H9 (cell line): Measurements from ENCODE around the gene TCF15. TPM values are rescaled to one million over a fixed set of nuclear protein-coding genes. Genes with fewer than 3 reads are reported as not detected.

Source experiments
- DNase-seq: peaks from one replicate; pipeline ENCODE4 v3.0.0-alpha.2; 2017
- H2AFZ ChIP-seq: one replicate; pipeline ENCODE4 v1.6.1; 2013; ENCODE audit warnings: mild to moderate bottlenecking, low read length, control low read depth, moderate library complexity
- H2AK5ac ChIP-seq: 2 replicates; pipeline ENCODE4 v1.6.1; 2013; ENCODE audit warnings: low read length, control low read depth, mixed read lengths; ENCODE audit not compliant: insufficient read length
- H2BK120ac ChIP-seq: one replicate; pipeline ENCODE4 v1.6.1; 2013; ENCODE audit warnings: low read depth, mild to moderate bottlenecking, low read length, control low read depth, inconsistent platforms; ENCODE audit not compliant: poor library complexity, severe bottlenecking
- H2BK12ac ChIP-seq: 2 replicates; pipeline ENCODE4 v1.6.1; 2013; ENCODE audit warnings: low read length, control low read depth, mixed read lengths, low read depth; ENCODE audit not compliant: insufficient read length
- H2BK15ac ChIP-seq: 2 replicates; pipeline ENCODE4 v1.6.1; 2013; ENCODE audit warnings: low read depth, low read length, control low read depth
- H2BK20ac ChIP-seq: one replicate; pipeline ENCODE4 v1.6.1; 2013; ENCODE audit warnings: low read depth, mild to moderate bottlenecking, low read length, control low read depth, inconsistent platforms; ENCODE audit not compliant: poor library complexity, severe bottlenecking
- H2BK5ac ChIP-seq: 2 replicates; pipeline ENCODE4 v1.6.1; 2013; ENCODE audit warnings: low read length, control low read depth, mixed read lengths; ENCODE audit not compliant: insufficient read length
- H3K14ac ChIP-seq: 2 replicates; pipeline ENCODE4 v1.6.1; 2013; ENCODE audit warnings: low read length, control low read depth; ENCODE audit not compliant: insufficient read depth
- H3K18ac ChIP-seq: 2 replicates; pipeline ENCODE4 v1.6.1; 2013; ENCODE audit warnings: low read depth, mild to moderate bottlenecking, mixed read lengths, low read length, control low read depth; ENCODE audit not compliant: insufficient read length
- H3K23ac ChIP-seq: 2 replicates; pipeline ENCODE4 v1.6.1; 2013; ENCODE audit warnings: low read length, control low read depth, mixed read lengths, low read depth; ENCODE audit not compliant: insufficient read length
- H3K23me2 ChIP-seq: 2 replicates; pipeline ENCODE4 v1.6.1; 2013; ENCODE audit warnings: low read depth, mild to moderate bottlenecking, mixed read lengths, low read length, control low read depth; ENCODE audit not compliant: insufficient read length, poor library complexity, severe bottlenecking
- H3K27ac ChIP-seq: 2 replicates; pipeline ENCODE4 v1.5.1; 2013; ENCODE audit warnings: low read length, control low read depth, mixed read lengths, low read depth; ENCODE audit not compliant: insufficient read length
- H3K27me3 ChIP-seq: 2 replicates; pipeline ENCODE4 v1.6.1; 2013; ENCODE audit warnings: low read length, control low read depth, inconsistent platforms; ENCODE audit not compliant: insufficient read depth
- H3K4ac ChIP-seq: 2 replicates; pipeline ENCODE4 v1.6.1; 2013; ENCODE audit warnings: low read depth, mild to moderate bottlenecking, control low read depth, inconsistent platforms, low read length, moderate library complexity
- H3K4me1 ChIP-seq: 2 replicates; pipeline ENCODE4 v1.6.1; 2013; ENCODE audit warnings: low read length, control low read depth, inconsistent platforms; ENCODE audit not compliant: insufficient read depth
- H3K4me2 ChIP-seq: 2 replicates; pipeline ENCODE4 v1.6.1; 2013; ENCODE audit warnings: low read length, control low read depth, mixed read lengths; ENCODE audit not compliant: insufficient read length, insufficient read depth
- H3K56ac ChIP-seq: 2 replicates; pipeline ENCODE4 v1.6.1; 2013; ENCODE audit warnings: low read depth, mild to moderate bottlenecking, mixed read lengths, low read length, control low read depth; ENCODE audit not compliant: insufficient read length
- H3K79me1 ChIP-seq: 2 replicates; pipeline ENCODE4 v1.6.1; 2013; ENCODE audit warnings: low read depth, mild to moderate bottlenecking, moderate library complexity, low read length, control low read depth, inconsistent platforms; ENCODE audit not compliant: insufficient read depth, poor library complexity, severe bottlenecking
- H3K79me2 ChIP-seq: 2 replicates; pipeline ENCODE4 v1.6.1; 2013; ENCODE audit warnings: low read length, control low read depth, inconsistent platforms; ENCODE audit not compliant: insufficient read depth
- H3K9ac ChIP-seq: 2 replicates; pipeline ENCODE4 v1.6.1; 2013; ENCODE audit warnings: low read length, control low read depth, mixed read lengths; ENCODE audit not compliant: insufficient read length; ENCODE audit errors: extremely low read depth
- H3K9me3 ChIP-seq: one replicate; pipeline ENCODE4 v1.6.1; 2013; ENCODE audit warnings: low read depth, low read length, inconsistent platforms; ENCODE audit not compliant: control insufficient read depth
- H3T11ph ChIP-seq: one replicate; pipeline ENCODE4 v1.6.1; 2013; ENCODE audit warnings: mild to moderate bottlenecking, low read length, control low read depth, inconsistent platforms
- H4K20me1 ChIP-seq: one replicate; pipeline ENCODE4 v1.6.1; 2013; ENCODE audit not compliant: control insufficient read depth, insufficient read length, insufficient read depth
- H4K5ac ChIP-seq: 2 replicates; pipeline ENCODE4 v1.6.1; 2013; ENCODE audit warnings: low read depth, mild to moderate bottlenecking, mixed read lengths, low read length, control low read depth; ENCODE audit not compliant: insufficient read length
- H4K8ac ChIP-seq: replicated peaks from 2 replicates; pipeline ENCODE4 v1.6.1; 2013; ENCODE audit warnings: low read length, control low read depth, mixed read lengths, low read depth; ENCODE audit not compliant: insufficient read length
- H4K91ac ChIP-seq: 2 replicates; pipeline ENCODE4 v1.6.1; 2013; ENCODE audit warnings: low read depth, mild to moderate bottlenecking, moderate library complexity, mixed read lengths, low read length, control low read depth; ENCODE audit not compliant: insufficient read length
- H3K27ac Mint-ChIP-seq, 3 experiments: 2 replicates in 2 of 3; 3 replicates in 1 of 3; pipeline ENCODE4 v1.8.0; 2020 to 2021; ENCODE audit warnings: mixed read lengths in 3 of 3, mild to moderate bottlenecking in 1 of 3, moderate library complexity in 1 of 3
- H3K27me3 Mint-ChIP-seq: 2 replicates; pipeline ENCODE4 v1.8.0; 2021; ENCODE audit warnings: low read depth, mild to moderate bottlenecking, moderate library complexity, mixed read lengths
- H3K36me3 Mint-ChIP-seq, 3 experiments: 2 replicates in 2 of 3; 3 replicates in 1 of 3; pipeline ENCODE4 v1.8.0; 2020 to 2021; ENCODE audit warnings: low read depth in 3 of 3, mixed read lengths in 3 of 3; ENCODE audit not compliant: insufficient read depth in 1 of 3
- H3K4me1 Mint-ChIP-seq, 2 experiments: 2 replicates each; pipeline ENCODE4 v1.8.0; 2020; ENCODE audit warnings: mixed read lengths in 2 of 2
- H3K4me3 Mint-ChIP-seq, 2 experiments: 2 replicates in 1 of 2; 3 replicates in 1 of 2; pipeline ENCODE4 v1.8.0; 2020 to 2021; ENCODE audit warnings: mild to moderate bottlenecking in 2 of 2, mixed read lengths in 2 of 2, moderate library complexity in 1 of 2
- H3K9me3 Mint-ChIP-seq, 2 experiments: 2 replicates in 1 of 2; 3 replicates in 1 of 2; pipeline ENCODE4 v1.8.0; 2020; ENCODE audit warnings: mild to moderate bottlenecking in 2 of 2, mixed read lengths in 2 of 2, moderate library complexity in 1 of 2
- WGBS: extraction: QIAGEN DNeasy Blood & Tissue Kit; methylation state at CpG from one replicate; pipeline ENCODE4 v1.1.7; 2013; ENCODE audit warnings: missing lambda C conversion rate, low lambda C conversion rate, mixed read lengths; ENCODE audit not compliant: insufficient read length; ENCODE audit errors: extremely low coverage; 5-methylcytosine and 5-hydroxymethylcytosine counted together
- total RNA-seq: library from RNA; stranded (reverse); gene quantifications from 2 replicates; pipeline ENCODE4 v1.2.1, GENCODE V29; 2021
- TF ChIP-seq, protein P1 (sequence below): fragments of 200-600 bp; sonication (generic); conservative IDR thresholded peaks from 3 replicates; pipeline ENCODE4 v1.8.0; 2021; ENCODE audit warnings: antibody characterized with exemption, mild to moderate bottlenecking

Gene TCF15
- total RNA-seq, 1 experiment from 2014 or later = 2.0 TPM

DNA sequence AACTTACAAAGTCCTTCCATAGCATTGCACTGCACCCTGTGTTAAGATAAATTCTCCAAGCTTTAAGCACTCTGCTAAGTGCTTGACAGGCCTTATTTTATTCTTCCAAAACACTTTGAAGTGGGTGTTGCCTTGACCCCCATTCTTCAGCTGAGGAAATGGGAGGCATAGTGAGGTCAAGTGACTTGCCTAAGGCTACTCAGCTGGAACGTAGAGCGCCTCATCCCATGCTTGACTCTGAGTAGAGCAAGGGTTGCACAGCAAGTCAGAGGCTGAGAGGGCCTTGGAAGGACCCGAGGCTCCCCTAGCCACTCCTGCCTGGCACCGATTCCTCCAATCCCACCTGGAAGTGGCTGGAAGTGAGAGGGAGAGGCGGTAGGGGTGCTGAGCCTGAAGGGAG is 46.9 kb downstream of the TCF15 start:
- no CpG with 5 or more reads among the region's 5 CpGs for WGBS
- no peak overlapping the region for H3K4me2 ChIP-seq
- H2AFZ ChIP-seq = no peak overlapping the region

More for the DNA sequence above, 46.9 kb downstream of the TCF15 start:
- no peak overlapping the region for H4K8ac ChIP-seq
- no peak overlapping the region for H2BK120ac ChIP-seq
- no peaks in the 10 kb centered on the region for H3K9me3 ChIP-seq
- H3K23ac ChIP-seq = no peak overlapping the region
- Mint-ChIP-seq H3K9me3 (no peaks in the 10 kb centered on the region), H3K27me3 (peaks cover 3% of the 10 kb centered on the region), H3K36me3 (no peaks in the 10 kb centered on the region), H3K27ac (no peak overlapping the region; a peak in 1 of 7 replicates), H3K4me1 (peaks cover 6 to 7% of the 10 kb centered on the region in 2 experiments), H3K4me3 (no peak overlapping the region)
- no peak overlapping the region for H2BK20ac ChIP-seq
- H2BK12ac ChIP-seq = no peak overlapping the region
- H3K27me3 ChIP-seq = no peaks in the 10 kb centered on the region
- H3K23me2 ChIP-seq = no peaks in the 10 kb centered on the region
- H4K91ac ChIP-seq = no peak overlapping the region
- no peaks in the 10 kb centered on the region for H3K79me2 ChIP-seq
- no peak overlapping the region for H2BK5ac ChIP-seq
- H3K56ac ChIP-seq = no peak overlapping the region
- H3K79me1 ChIP-seq = no peaks in the 10 kb centered on the region
- H3K4ac ChIP-seq = no peak overlapping the region
- no peak overlapping the region for H3K27ac ChIP-seq
- DNase-seq = no peak
- no peak overlapping the region for H3T11ph ChIP-seq
- H2BK15ac ChIP-seq = 0 out of 2 replicates have a peak overlapping the region, but pooled peaks have one; percentile 28
- no peak overlapping the region for H3K18ac ChIP-seq
- H4K5ac ChIP-seq = no peak overlapping the region
- H3K14ac ChIP-seq = no peak overlapping the region
- no peak overlapping the region for H3K9ac ChIP-seq
- H3K4me1 ChIP-seq = no peaks in the 10 kb centered on the region; the same call in 1 of the 2 replicates
- TF ChIP-seq, protein P1, sequence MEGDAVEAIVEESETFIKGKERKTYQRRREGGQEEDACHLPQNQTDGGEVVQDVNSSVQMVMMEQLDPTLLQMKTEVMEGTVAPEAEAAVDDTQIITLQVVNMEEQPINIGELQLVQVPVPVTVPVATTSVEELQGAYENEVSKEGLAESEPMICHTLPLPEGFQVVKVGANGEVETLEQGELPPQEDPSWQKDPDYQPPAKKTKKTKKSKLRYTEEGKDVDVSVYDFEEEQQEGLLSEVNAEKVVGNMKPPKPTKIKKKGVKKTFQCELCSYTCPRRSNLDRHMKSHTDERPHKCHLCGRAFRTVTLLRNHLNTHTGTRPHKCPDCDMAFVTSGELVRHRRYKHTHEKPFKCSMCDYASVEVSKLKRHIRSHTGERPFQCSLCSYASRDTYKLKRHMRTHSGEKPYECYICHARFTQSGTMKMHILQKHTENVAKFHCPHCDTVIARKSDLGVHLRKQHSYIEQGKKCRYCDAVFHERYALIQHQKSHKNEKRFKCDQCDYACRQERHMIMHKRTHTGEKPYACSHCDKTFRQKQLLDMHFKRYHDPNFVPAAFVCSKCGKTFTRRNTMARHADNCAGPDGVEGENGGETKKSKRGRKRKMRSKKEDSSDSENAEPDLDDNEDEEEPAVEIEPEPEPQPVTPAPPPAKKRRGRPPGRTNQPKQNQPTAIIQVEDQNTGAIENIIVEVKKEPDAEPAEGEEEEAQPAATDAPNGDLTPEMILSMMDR = no peak
- peaks cover 3% of the 10 kb centered on the region for H4K20me1 ChIP-seq
- H2AK5ac ChIP-seq = no peak overlapping the region
